ENCODE results near the gene MTHFD1L. TPM values are rescaled to one million over a fixed set of nuclear protein-coding genes. Genes with fewer than 3 reads are reported as not detected.

The MTHFD1L gene
- total RNA-seq, 1 donor from 2014 or later, result 32.5 TPM

- Mint-ChIP-seq H3K4me1 (peaks cover 4% of the 10 kb centered on the region), H3K27me3 (ENCODE audit: insufficient read depth, low read depth) (no peaks in the 10 kb centered on the region), H3K36me3 (peaks cover 23% of the 10 kb centered on the region), H3K27ac (no peak overlapping the region), H3K9me3 (no peaks in the 10 kb centered on the region), H3K4me3 (no peak overlapping the region)
- no peak overlapping the region for H3K9ac ChIP-seq
- H2AFZ ChIP-seq (replicated peaks), result no peak overlapping the region
- DNase-seq (ENCODE audit: low spot score), result no peak
- no peaks in the 10 kb centered on the region for H3K36me3 ChIP-seq
- no peaks in the 10 kb centered on the region for H3K9me3 ChIP-seq (ENCODE audit: low read depth)
- peaks cover 12% of the 10 kb centered on the region for H4K20me1 ChIP-seq (ENCODE audit: low read depth)
- H3K27ac ChIP-seq, result peak overlapping the region; percentile 3
- no peak for TF ChIP-seq CTCF (IDR thresholded peaks at IDR 0.05)
- TF ChIP-seq EZH2 (IDR thresholded peaks at IDR 0.05), result no peak
- TF ChIP-seq EZH2phosphoT487 (IDR thresholded peaks at IDR 0.05), result no peak
- peaks cover 39% of the 10 kb centered on the region for H3F3A ChIP-seq (ENCODE audit: low read depth)
- H3K4me2 ChIP-seq, result peak overlapping the region; percentile 47
- H3K79me2 ChIP-seq (ENCODE audit: low read depth), result peaks cover 60% of the 10 kb centered on the region
- no peaks in the 10 kb centered on the region for H3K27me3 ChIP-seq
- no peak overlapping the region for H3K4me3 ChIP-seq
- H3K4me1 ChIP-seq, result peaks cover 28% of the 10 kb centered on the region
Measured at GRCh38 chr6:150875841-150876240, 10.3 kb downstream of the MTHFD1L start.

- H3K79me2 ChIP-seq (ENCODE audit: low read depth), result peaks cover 60% of the 10 kb centered on the region
- H3K4me3 ChIP-seq, result peak overlapping the region; percentile 8
- peak; percentile 68 for DNase-seq (ENCODE audit: low spot score)
- H3K4me1 Mint-ChIP-seq, result peaks cover 4% of the 10 kb centered on the region
- H3F3A ChIP-seq (ENCODE audit: low read depth), result peaks cover 39% of the 10 kb centered on the region
- no peaks in the 10 kb centered on the region for H3K27me3 Mint-ChIP-seq (ENCODE audit: insufficient read depth, low read depth)
- no peak overlapping the region for H3K4me3 Mint-ChIP-seq
- H3K27ac Mint-ChIP-seq, result no peak overlapping the region
- no peaks in the 10 kb centered on the region for H3K9me3 ChIP-seq (ENCODE audit: low read depth)
- no peaks in the 10 kb centered on the region for H3K36me3 ChIP-seq
- no peak overlapping the region for H2AFZ ChIP-seq (replicated peaks)
- H3K4me2 ChIP-seq, result peak overlapping the region; percentile 47
- no peaks in the 10 kb centered on the region for H3K27me3 ChIP-seq
- no peaks in the 10 kb centered on the region for H3K9me3 Mint-ChIP-seq
- peaks cover 12% of the 10 kb centered on the region for H4K20me1 ChIP-seq (ENCODE audit: low read depth)
- TF ChIP-seq EZH2phosphoT487 (IDR thresholded peaks at IDR 0.05) (no peak), CTCF (IDR thresholded peaks at IDR 0.05) (peak; percentile 10)
- peak overlapping the region; percentile 3 for H3K27ac ChIP-seq
- H3K36me3 Mint-ChIP-seq, result peaks cover 26% of the 10 kb centered on the region
- H3K4me1 ChIP-seq, result peaks cover 33% of the 10 kb centered on the region
- no peak overlapping the region for H3K9ac ChIP-seq
Measured at GRCh38 chr6:150876598-150876997, 11.1 kb downstream of the MTHFD1L start.

GRCh38 chr6:150877928-150878327, 12.4 kb downstream of the MTHFD1L start:
- no peaks in the 10 kb centered on the region for H3K36me3 ChIP-seq
- H3K27ac ChIP-seq, result no peak overlapping the region
- H3K27me3 ChIP-seq, result no peaks in the 10 kb centered on the region
- peaks cover 39% of the 10 kb centered on the region for H3F3A ChIP-seq (ENCODE audit: low read depth)
- H3K9me3 Mint-ChIP-seq, result no peaks in the 10 kb centered on the region
- no peaks in the 10 kb centered on the region for H3K27me3 Mint-ChIP-seq (ENCODE audit: insufficient read depth, low read depth)
- H3K79me2 ChIP-seq (ENCODE audit: low read depth), result peaks cover 46% of the 10 kb centered on the region
- no peak overlapping the region for H3K27ac Mint-ChIP-seq
- no peak for DNase-seq (ENCODE audit: low spot score)
- TF ChIP-seq EZH2 (IDR thresholded peaks at IDR 0.05) (no peak), EZH2phosphoT487 (IDR thresholded peaks at IDR 0.05) (no peak), CTCF (IDR thresholded peaks at IDR 0.05) (no peak)
- H3K4me1 Mint-ChIP-seq, result peaks cover 11% of the 10 kb centered on the region
- H3K9ac ChIP-seq, result no peak overlapping the region
- peaks cover 21% of the 10 kb centered on the region for H3K36me3 Mint-ChIP-seq
- H3K4me2 ChIP-seq, result no peak overlapping the region
- H4K20me1 ChIP-seq (ENCODE audit: low read depth), result peaks cover 12% of the 10 kb centered on the region
- no peaks in the 10 kb centered on the region for H3K9me3 ChIP-seq (ENCODE audit: low read depth)
- H3K4me1 ChIP-seq, result peaks cover 42% of the 10 kb centered on the region
- no peak overlapping the region for H2AFZ ChIP-seq (replicated peaks)
- no peak overlapping the region for H3K4me3 ChIP-seq
- H3K4me3 Mint-ChIP-seq, result peak overlapping the region; percentile 61
